H1 (cell line): ENCODE measurements around the gene HDHD3. TPM values are rescaled to one million over a fixed set of nuclear protein-coding genes. Genes with fewer than 3 reads are reported as not detected.

ENCODE experiments used
- ASH2L ChIP-seq: fragments of 200-600, 300-600 bp; sonication (generic); IDR thresholded peaks from one replicate; pipeline ENCODE4 v1.7.1; 2017; ENCODE audit warnings: low read length
- CEBPB ChIP-seq: IDR thresholded peaks from 2 replicates; pipeline ENCODE4 v1.6.1; 2012; ENCODE audit warnings: low read depth, low read length
- EGR1 ChIP-seq: IDR thresholded peaks from 2 replicates; pipeline ENCODE4 v1.6.1; 2011; ENCODE audit warnings: low read depth, low read length, borderline replicate concordance
- HDAC2 ChIP-seq, 2 experiments: fragments of 300-600 bp in 1 of 2; sonication (generic) in 1 of 2; IDR thresholded peaks; 2 replicates each; pipeline ENCODE4 v1.6.1; 2011 to 2012; ENCODE audit warnings: low read depth in 2 of 2, low read length in 2 of 2, mild to moderate bottlenecking in 2 of 2, moderate library complexity in 2 of 2, borderline replicate concordance in 1 of 2, inconsistent platforms in 1 of 2
- JUN ChIP-seq: IDR thresholded peaks from 2 replicates; pipeline ENCODE4 v1.6.1; 2011; ENCODE audit warnings: low read depth, mild to moderate bottlenecking, improper control_type of control experiment, low read length
- JUND ChIP-seq: IDR thresholded peaks from 2 replicates; pipeline ENCODE4 v1.6.1; 2011; ENCODE audit warnings: mild to moderate bottlenecking, improper control_type of control experiment, low read length
- KDM1A ChIP-seq: fragments of 200-600, 300-600 bp; sonication (generic); IDR thresholded peaks from 2 replicates; pipeline ENCODE4 v1.7.1; 2016; ENCODE audit warnings: mild to moderate bottlenecking, low read length, borderline replicate concordance
- KDM4A ChIP-seq: IDR thresholded peaks from one replicate; pipeline ENCODE4 v1.7.1; 2012; ENCODE audit warnings: low read depth, mild to moderate bottlenecking, moderate library complexity, low read length, inconsistent platforms; ENCODE audit not compliant: severe bottlenecking
- PHF8 ChIP-seq: fragments of 200-600 bp; sonication (generic); conservative IDR thresholded peaks from 2 replicates; pipeline ENCODE4 v1.7.1; 2012; ENCODE audit warnings: low read depth, mild to moderate bottlenecking, inconsistent platforms, low read length, moderate library complexity
- POLR2A ChIP-seq, 2 experiments: IDR thresholded peaks; 1 replicate in 1 of 2; 2 replicates in 1 of 2; pipeline ENCODE4 v1.6.1; 2011; ENCODE audit warnings: low read depth in 2 of 2, low read length in 2 of 2, mild to moderate bottlenecking in 2 of 2; ENCODE audit errors: control extremely low read depth in 1 of 2
- POLR2AphosphoS5 ChIP-seq: IDR thresholded peaks from 2 replicates; pipeline ENCODE4 v1.6.1; 2011; ENCODE audit warnings: low read depth, low read length
- POU5F1 ChIP-seq: IDR thresholded peaks from 2 replicates; pipeline ENCODE4 v1.6.1; 2011; ENCODE audit warnings: low read depth, mild to moderate bottlenecking, low read length, moderate library complexity
- RBBP5 ChIP-seq: IDR thresholded peaks from 2 replicates; pipeline ENCODE4 v1.7.1; 2012; ENCODE audit warnings: low read depth, mild to moderate bottlenecking, inconsistent platforms, low read length, moderate library complexity, borderline replicate concordance
- SAP30 ChIP-seq: fragments of 300-600 bp; sonication (generic); IDR thresholded peaks from 2 replicates; pipeline ENCODE4 v1.7.1; 2012; ENCODE audit warnings: low read length, moderate library complexity, mild to moderate bottlenecking, inconsistent platforms; ENCODE audit not compliant: insufficient read depth, insufficient replicate concordance
- SUZ12 ChIP-seq: fragments of 200-600 bp; sonication (generic); IDR thresholded peaks from 2 replicates; pipeline ENCODE4 v1.6.1; 2012; ENCODE audit warnings: mild to moderate bottlenecking, inconsistent platforms, low read length, moderate library complexity, mixed read lengths
- USF2 ChIP-seq: IDR thresholded peaks from 2 replicates; pipeline ENCODE4 v1.6.1; 2011; ENCODE audit warnings: low read length, improper control_type of control experiment
- polyA plus RNA-seq, 7 experiments: library from polyadenylated mRNA; depleted of rRNA in 3 of 7; stranded (reverse) in 5 of 7; unstranded in 2 of 7; fragments of >200 nt in 5 of 7; fragments of 200-250 nt in 2 of 7; gene quantifications; 1 replicate in 5 of 7; 2 replicates in 1 of 7; 4 replicates in 1 of 7; pipeline versions ENCODE4 v1.2.1 to v1.2.3, GENCODE V29; 2011 to 2013; ENCODE audit warnings: missing spikeins in 2 of 7, mixed read lengths in 2 of 7
- total RNA-seq: library from RNA; stranded (reverse); fragmentation: NEBNext Ultra II Directional; extraction: Animal tissue kit (Norgen Biotek cat#: 25700); gene quantifications from 2 replicates; pipeline ENCODE4 v1.2.1, GENCODE V29; 2021
- TF ChIP-seq, protein P1 (sequence below): IDR thresholded peaks from 2 replicates; pipeline ENCODE4 v1.6.1; 2012; ENCODE audit warnings: low read length, inconsistent platforms
- TF ChIP-seq, protein P2 (sequence below), 3 experiments: IDR thresholded peaks; 1 replicate in 2 of 3; 2 replicates in 1 of 3; pipeline versions ENCODE4 v1.5.1 to v1.6.1; 2011; ENCODE audit warnings: low read length in 3 of 3, mild to moderate bottlenecking in 3 of 3, inconsistent platforms in 2 of 3, low read depth in 1 of 3, moderate library complexity in 1 of 3; ENCODE audit not compliant: insufficient read depth in 1 of 3; ENCODE audit errors: control extremely low read depth in 1 of 3

HDHD3 gene
- total and polyA plus RNA-seq, 2 of the 8 experiments (the other 6 are each of a cell fraction or from before 2014, with no cell fraction given), result 12.1 to 25.3 TPM

DNA sequence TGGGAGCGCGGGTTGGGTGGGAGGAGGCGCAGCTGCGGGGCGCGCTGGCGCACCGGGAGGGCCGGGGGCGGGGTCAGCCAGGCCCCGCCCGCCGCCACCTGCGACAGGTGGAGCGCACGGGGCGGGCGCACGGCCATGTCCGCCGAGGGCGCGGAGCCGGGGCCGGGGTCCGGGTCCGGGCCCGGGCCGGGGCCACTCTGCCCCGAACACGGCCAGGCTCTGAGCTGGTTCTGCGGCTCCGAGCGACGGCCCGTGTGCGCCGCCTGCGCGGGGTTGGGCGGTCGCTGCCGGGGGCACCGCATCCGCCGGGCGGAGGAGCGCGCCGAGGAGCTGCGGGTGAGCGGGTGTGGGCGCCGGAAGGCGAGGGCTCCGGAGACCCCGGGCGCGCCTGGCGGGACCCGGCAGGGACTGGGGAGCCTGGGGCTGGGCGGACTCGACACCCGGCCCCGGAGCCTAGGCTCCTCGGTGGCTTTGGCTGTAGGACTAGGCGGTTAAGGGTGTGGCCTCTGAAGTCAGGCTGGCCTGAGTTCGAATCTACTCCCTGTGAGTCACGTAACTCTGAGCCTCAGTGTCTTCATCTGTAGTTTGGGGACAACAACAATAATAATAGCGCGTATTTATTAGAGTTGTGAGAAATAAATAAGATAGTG is 27.2 kb downstream of the HDHD3 start, which contains the start of gene BSPRY (continued):
- TF ChIP-seq USF2, result no peak
- peak in 1 of 2 experiments; percentile 49; a peak in 1 of 3 replicates for TF ChIP-seq POLR2A (IDR thresholded peaks at IDR 0.05; ENCODE audit: control extremely low read depth in 1 of 2, low read depth in 2 of 2, low read length in 2 of 2)
- TF ChIP-seq ASH2L, result no peak
- TF ChIP-seq HDAC2 (IDR thresholded peaks at IDR 0.05; ENCODE audit: borderline replicate concordance in 1 of 2, low read depth in 2 of 2, low read length in 2 of 2), result peak; percentile 5 to 65; a peak in 1 of 4 replicates
- no peak for TF ChIP-seq CEBPB
- peak; percentile 97 for TF ChIP-seq KDM4A
- no peak for TF ChIP-seq JUN
- TF ChIP-seq EGR1, result no peak
- TF ChIP-seq, protein P1, sequence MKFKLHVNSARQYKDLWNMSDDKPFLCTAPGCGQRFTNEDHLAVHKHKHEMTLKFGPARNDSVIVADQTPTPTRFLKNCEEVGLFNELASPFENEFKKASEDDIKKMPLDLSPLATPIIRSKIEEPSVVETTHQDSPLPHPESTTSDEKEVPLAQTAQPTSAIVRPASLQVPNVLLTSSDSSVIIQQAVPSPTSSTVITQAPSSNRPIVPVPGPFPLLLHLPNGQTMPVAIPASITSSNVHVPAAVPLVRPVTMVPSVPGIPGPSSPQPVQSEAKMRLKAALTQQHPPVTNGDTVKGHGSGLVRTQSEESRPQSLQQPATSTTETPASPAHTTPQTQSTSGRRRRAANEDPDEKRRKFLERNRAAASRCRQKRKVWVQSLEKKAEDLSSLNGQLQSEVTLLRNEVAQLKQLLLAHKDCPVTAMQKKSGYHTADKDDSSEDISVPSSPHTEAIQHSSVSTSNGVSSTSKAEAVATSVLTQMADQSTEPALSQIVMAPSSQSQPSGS, result no peak
- peak; percentile 66 for TF ChIP-seq PHF8
- no peak for TF ChIP-seq POU5F1
- TF ChIP-seq SUZ12, result no peak
- peak; percentile 56; the same call in 1 of the 2 replicates for TF ChIP-seq JUND
- TF ChIP-seq KDM1A, result peak; percentile 90
- TF ChIP-seq RBBP5, result peak; percentile 72; the same call in 1 of the 2 replicates
- no peak for TF ChIP-seq POLR2AphosphoS5
- TF ChIP-seq, protein P2, sequence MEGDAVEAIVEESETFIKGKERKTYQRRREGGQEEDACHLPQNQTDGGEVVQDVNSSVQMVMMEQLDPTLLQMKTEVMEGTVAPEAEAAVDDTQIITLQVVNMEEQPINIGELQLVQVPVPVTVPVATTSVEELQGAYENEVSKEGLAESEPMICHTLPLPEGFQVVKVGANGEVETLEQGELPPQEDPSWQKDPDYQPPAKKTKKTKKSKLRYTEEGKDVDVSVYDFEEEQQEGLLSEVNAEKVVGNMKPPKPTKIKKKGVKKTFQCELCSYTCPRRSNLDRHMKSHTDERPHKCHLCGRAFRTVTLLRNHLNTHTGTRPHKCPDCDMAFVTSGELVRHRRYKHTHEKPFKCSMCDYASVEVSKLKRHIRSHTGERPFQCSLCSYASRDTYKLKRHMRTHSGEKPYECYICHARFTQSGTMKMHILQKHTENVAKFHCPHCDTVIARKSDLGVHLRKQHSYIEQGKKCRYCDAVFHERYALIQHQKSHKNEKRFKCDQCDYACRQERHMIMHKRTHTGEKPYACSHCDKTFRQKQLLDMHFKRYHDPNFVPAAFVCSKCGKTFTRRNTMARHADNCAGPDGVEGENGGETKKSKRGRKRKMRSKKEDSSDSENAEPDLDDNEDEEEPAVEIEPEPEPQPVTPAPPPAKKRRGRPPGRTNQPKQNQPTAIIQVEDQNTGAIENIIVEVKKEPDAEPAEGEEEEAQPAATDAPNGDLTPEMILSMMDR (IDR thresholded peaks at IDR 0.05; ENCODE audit: control extremely low read depth in 1 of 3, insufficient read depth in 1 of 3, low read depth in 1 of 3, low read length in 3 of 3), result no peak
- no peak for TF ChIP-seq SAP30
